A673 (cell line): ENCODE measurements around the gene FSTL5. TPM values are rescaled to one million over a fixed set of nuclear protein-coding genes. Genes with fewer than 3 reads are reported as not detected.

ENCODE experiments used
- BruUV-seq: library from RNA; stranded (reverse); fragments of 400-500 nt; replicated peaks from 2 replicates; lab custom pipeline; 2021; lab: Mats Ljungman, UMichigan
- CTCF ChIA-PET: fragments of 300-600 bp; sonication (Branson Sonifier 250); formaldehyde crosslinking; loops from one replicate; lab custom pipeline; 2022; ENCODE audit warnings: antibody characterized with exemption; lab: Charles Lee
- POLR2A ChIA-PET: fragments of 300-600 bp; sonication (Branson Sonifier 250); formaldehyde crosslinking; loops from one replicate; lab custom pipeline; 2022; ENCODE audit warnings: antibody characterized with exemption; ENCODE audit not compliant: low non-redundant PET; lab: Charles Lee
- DNase-seq: peaks from one replicate; pipeline ENCODE4 v3.0.0-alpha.2; 2015; ENCODE audit warnings: low spot score
- H3K27ac ChIP-seq: fragments of 200-600 bp; sonication (generic); 2 replicates; pipeline ENCODE4 v1.5.1; 2016; ENCODE audit warnings: mixed run types, low read depth, mild to moderate bottlenecking, mixed read lengths, antibody characterized with exemption, low read length; ENCODE audit not compliant: poor library complexity, severe bottlenecking
- H3K27me3 ChIP-seq: fragments of 200-600 bp; sonication (generic); replicated peaks from 2 replicates; pipeline ENCODE4 v1.6.1; 2017; ENCODE audit warnings: mixed run types, low read depth, mild to moderate bottlenecking, mixed read lengths, antibody characterized with exemption, low read length; ENCODE audit not compliant: insufficient read depth, poor library complexity
- H3K36me3 ChIP-seq: fragments of 200-600 bp; sonication (generic); 2 replicates; pipeline ENCODE4 v1.6.1; 2016; ENCODE audit warnings: mixed run types, mild to moderate bottlenecking, mixed read lengths, antibody characterized with exemption, low read length; ENCODE audit not compliant: insufficient read depth, poor library complexity, severe bottlenecking
- H3K4me1 ChIP-seq: fragments of 200-600 bp; sonication (generic); 2 replicates; pipeline ENCODE4 v1.6.1; 2017; ENCODE audit warnings: mixed run types, mild to moderate bottlenecking, mixed read lengths, antibody characterized with exemption, low read length; ENCODE audit not compliant: insufficient read depth, poor library complexity, severe bottlenecking
- H3K4me3 ChIP-seq: fragments of 200-600 bp; sonication (generic); 2 replicates; pipeline ENCODE4 v1.5.1; 2016; ENCODE audit warnings: low read depth, mixed run types, mild to moderate bottlenecking, mixed read lengths, low read length; ENCODE audit not compliant: poor library complexity, severe bottlenecking
- H3K9me3 ChIP-seq: fragments of 200-600 bp; sonication (generic); 2 replicates; pipeline ENCODE4 v1.6.1; 2016; ENCODE audit warnings: mixed run types, low read depth, mild to moderate bottlenecking, mixed read lengths, antibody characterized with exemption, low read length; ENCODE audit not compliant: poor library complexity, severe bottlenecking
- EZH2 ChIP-seq: fragments of 200-600 bp; sonication (generic); IDR thresholded peaks from 2 replicates; pipeline ENCODE4 v1.6.1; 2017; ENCODE audit warnings: borderline replicate concordance, low read depth, mild to moderate bottlenecking, mixed read lengths, antibody characterized with exemption, low read length; ENCODE audit not compliant: poor library complexity, severe bottlenecking
- intact Hi-C: fragments of 100-400 bp; cut with micrococcal nuclease; formaldehyde crosslinking; loops from one replicate; pipeline ENCODE4 v1.10.0; 2022; ENCODE audit not compliant: unreplicated experiment
- total RNA-seq: library from RNA; stranded (reverse); gene quantifications from 2 replicates; pipeline ENCODE4 v1.2.3, GENCODE V29; 2021
- TF ChIP-seq, protein P1 (sequence below): fragments of 300-800, 200-600 bp; sonication (generic); conservative IDR thresholded peaks from 2 replicates; pipeline ENCODE4 v1.5.1; 2017; ENCODE audit warnings: low read depth, mild to moderate bottlenecking, antibody characterized with exemption, low read length, moderate library complexity, mixed read lengths

Gene FSTL5
- total RNA-seq, 1 experiment from 2014 or later, result 0.15 TPM

DNA sequence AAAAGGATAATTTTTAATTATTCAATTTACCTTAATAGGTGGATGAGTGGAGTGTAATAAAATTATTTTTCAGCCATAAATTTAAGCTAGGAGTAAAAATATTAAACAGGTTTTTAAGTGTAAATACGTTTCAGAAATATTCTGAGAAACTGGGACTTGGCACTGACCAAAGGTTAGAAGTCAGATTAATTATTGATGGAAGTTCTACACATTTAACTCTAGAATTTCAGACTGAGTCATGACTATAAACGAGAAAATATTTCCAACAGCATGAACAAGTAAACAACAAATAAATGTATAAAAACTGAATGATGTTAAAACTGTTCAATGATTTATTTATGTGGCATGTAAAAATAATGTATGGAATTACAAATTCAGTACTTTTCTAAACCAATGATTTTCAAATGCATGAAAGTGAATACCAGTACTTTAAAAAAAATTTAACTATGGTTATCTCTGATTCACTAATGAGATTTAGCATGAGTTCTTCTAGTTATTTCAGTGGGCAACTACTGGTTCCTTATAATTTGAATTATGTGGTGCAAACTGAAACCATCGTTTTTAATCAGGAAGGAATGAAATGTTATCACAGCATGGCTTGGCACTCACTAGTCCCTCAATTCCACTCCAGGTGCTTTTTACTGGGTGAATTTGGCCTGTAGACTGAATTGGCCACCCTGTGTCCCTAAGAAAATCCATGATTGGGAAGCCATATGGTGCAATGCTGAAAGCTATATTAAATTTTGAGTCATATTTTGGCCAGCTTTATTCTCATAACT, 244.2 kb downstream of the FSTL5 start:
- H3K4me1 ChIP-seq, result no peaks in the 10 kb centered on the region
- no peak overlapping the region for H3K27ac ChIP-seq
- no peaks in the 10 kb centered on the region for H3K9me3 ChIP-seq
- no peaks in the 10 kb centered on the region for H3K36me3 ChIP-seq
- no peaks in the 10 kb centered on the region for H3K27me3 ChIP-seq
- CTCF ChIA-PET, result no interaction called here
- DNase-seq, result no peak
- H3K4me3 ChIP-seq, result no peak overlapping the region
- POLR2A ChIA-PET, result no interaction called here
- TF ChIP-seq, protein P1, sequence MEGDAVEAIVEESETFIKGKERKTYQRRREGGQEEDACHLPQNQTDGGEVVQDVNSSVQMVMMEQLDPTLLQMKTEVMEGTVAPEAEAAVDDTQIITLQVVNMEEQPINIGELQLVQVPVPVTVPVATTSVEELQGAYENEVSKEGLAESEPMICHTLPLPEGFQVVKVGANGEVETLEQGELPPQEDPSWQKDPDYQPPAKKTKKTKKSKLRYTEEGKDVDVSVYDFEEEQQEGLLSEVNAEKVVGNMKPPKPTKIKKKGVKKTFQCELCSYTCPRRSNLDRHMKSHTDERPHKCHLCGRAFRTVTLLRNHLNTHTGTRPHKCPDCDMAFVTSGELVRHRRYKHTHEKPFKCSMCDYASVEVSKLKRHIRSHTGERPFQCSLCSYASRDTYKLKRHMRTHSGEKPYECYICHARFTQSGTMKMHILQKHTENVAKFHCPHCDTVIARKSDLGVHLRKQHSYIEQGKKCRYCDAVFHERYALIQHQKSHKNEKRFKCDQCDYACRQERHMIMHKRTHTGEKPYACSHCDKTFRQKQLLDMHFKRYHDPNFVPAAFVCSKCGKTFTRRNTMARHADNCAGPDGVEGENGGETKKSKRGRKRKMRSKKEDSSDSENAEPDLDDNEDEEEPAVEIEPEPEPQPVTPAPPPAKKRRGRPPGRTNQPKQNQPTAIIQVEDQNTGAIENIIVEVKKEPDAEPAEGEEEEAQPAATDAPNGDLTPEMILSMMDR, result no peak
- TF ChIP-seq EZH2, result no peak
- intact Hi-C loops, result no loop called here
- no TSS peak for BruUV-seq

DNA sequence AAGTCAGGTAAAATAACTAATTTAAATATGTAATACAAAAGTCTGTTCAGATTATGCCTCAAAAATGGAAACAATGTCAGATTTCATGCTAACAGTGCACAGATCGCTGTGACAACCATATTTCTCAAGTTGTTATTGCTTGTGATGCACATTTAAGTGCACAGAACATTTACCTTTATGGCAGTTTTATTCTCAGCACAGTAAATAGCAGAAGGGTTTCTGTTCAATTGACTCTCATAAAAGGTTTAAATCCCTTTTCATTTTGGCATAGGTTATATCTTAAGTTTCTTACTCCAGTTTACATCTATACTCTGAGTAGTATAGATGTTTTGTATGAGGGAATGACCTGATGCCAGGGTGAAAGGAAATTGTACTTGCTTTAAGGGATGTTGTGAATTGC, 247.8 kb downstream of the FSTL5 start:
- H3K4me1 ChIP-seq, result no peaks in the 10 kb centered on the region
- BruUV-seq, result no TSS peak
- ChIA-PET CTCF (no interaction called here), POLR2A (no interaction called here)
- H3K27me3 ChIP-seq, result no peaks in the 10 kb centered on the region
- no peaks in the 10 kb centered on the region for H3K36me3 ChIP-seq
- H3K27ac ChIP-seq, result no peak overlapping the region
- H3K9me3 ChIP-seq, result no peaks in the 10 kb centered on the region
- no peak overlapping the region for H3K4me3 ChIP-seq
- no peak for TF ChIP-seq EZH2
- TF ChIP-seq, protein P1, result no peak
- intact Hi-C loops, result no loop called here
- DNase-seq, result no peak

DNA sequence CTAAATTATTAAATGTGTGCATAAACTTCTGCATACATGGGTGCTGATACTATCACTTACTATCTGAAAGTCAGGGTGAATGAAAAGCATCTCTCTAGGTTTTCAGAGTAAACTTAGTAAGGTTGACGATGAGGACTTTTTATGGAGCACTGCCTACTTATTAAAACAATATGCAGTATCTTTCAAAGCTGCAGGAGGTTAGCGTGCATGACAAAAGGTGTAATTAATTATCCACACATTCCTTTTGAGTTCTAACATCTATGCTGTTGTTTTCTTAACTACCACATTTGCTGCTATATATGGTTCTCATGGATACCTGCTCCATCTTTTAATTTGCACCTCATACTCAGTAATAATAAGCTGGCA, 256.2 kb downstream of the FSTL5 start:
- no TSS peak for BruUV-seq
- no peak overlapping the region for H3K27ac ChIP-seq
- no peak for DNase-seq
- intact Hi-C loops, result no loop called here
- CTCF ChIA-PET, result no interaction called here
- no peaks in the 10 kb centered on the region for H3K9me3 ChIP-seq
- POLR2A ChIA-PET, result no interaction called here
- no peak overlapping the region for H3K4me3 ChIP-seq
- H3K27me3 ChIP-seq, result no peaks in the 10 kb centered on the region
- TF ChIP-seq, protein P1, result no peak
- no peak for TF ChIP-seq EZH2
- no peaks in the 10 kb centered on the region for H3K4me1 ChIP-seq
- no peaks in the 10 kb centered on the region for H3K36me3 ChIP-seq
